GM12878 (cell line): ENCODE measurements around the gene YDJC. TPM values are rescaled to one million over a fixed set of nuclear protein-coding genes. Genes with fewer than 3 reads are reported as not detected.

Experiments used
- ATAC-seq: fragments of 200-7000 bp; cut with Tn5 transposase; 3 replicates; pipeline ENCODE4 v1.9.1; 2020; ENCODE audit warnings: mild to moderate bottlenecking, moderate library complexity
- BruUV-seq: library from RNA; stranded (reverse); fragments of 400-500 nt; replicated peaks from 2 replicates; lab custom pipeline; 2021; lab: Mats Ljungman, UMichigan
- CTCF ChIA-PET: fragments of 300-600 bp; sonication (Branson Sonifier 250); formaldehyde crosslinking; extraction: SDS; loops from one replicate; lab custom pipeline; 2021; ENCODE audit warnings: inconsistent platforms; lab: Yijun Ruan, JAX
- POLR2A ChIA-PET: fragments of 350-600 bp; formaldehyde crosslinking; extraction: SDS; loops from one replicate; lab custom pipeline; 2021; ENCODE audit warnings: inconsistent platforms; lab: Charles Lee
- RAD21 ChIA-PET: fragments of 300-600 bp; sonication (Branson Sonifier 250); formaldehyde crosslinking; loops from one replicate; lab custom pipeline; 2023; ENCODE audit warnings: antibody characterized with exemption; ENCODE audit not compliant: unreplicated experiment; lab: Charles Lee
- SMC1A ChIA-PET: fragments of 300-600 bp; sonication (Branson Sonifier 250); formaldehyde crosslinking; loops from one replicate; lab custom pipeline; 2023; ENCODE audit not compliant: unreplicated experiment, uncharacterized antibody; lab: Charles Lee
- DNase-seq: peaks from one replicate; pipeline ENCODE4 v3.0.0-alpha.2; 2011; ENCODE audit warnings: low read depth, low spot score
- FAIRE-seq: peaks from 3 replicates; lab custom pipeline; 2011; peaks lifted over from hg19 to GRCh38; lab: Jason Lieb, UNC
- H2AFZ ChIP-seq: 2 replicates; pipeline ENCODE4 v1.6.0; 2011; ENCODE audit warnings: low read depth, low read length, control low read depth; ENCODE audit not compliant: control insufficient read depth
- H3K27ac ChIP-seq: 2 replicates; pipeline ENCODE4 v1.5.1; 2011; ENCODE audit warnings: control low read depth; ENCODE audit not compliant: control insufficient read depth, insufficient read depth
- H3K27me3 ChIP-seq, 2 experiments: replicated peaks in 1 of 2; 2 replicates each; pipeline versions ENCODE4 v1.6.0 to v1.6.1; 2011; ENCODE audit warnings: low read length in 1 of 2; ENCODE audit not compliant: control insufficient read depth in 2 of 2, insufficient read depth in 2 of 2
- H3K36me3 ChIP-seq, 2 experiments: 2 replicates each; pipeline ENCODE4 v1.5.1; 2011; ENCODE audit warnings: low read length in 1 of 2; ENCODE audit not compliant: control insufficient read depth in 2 of 2, insufficient read depth in 2 of 2
- H3K4me1 ChIP-seq: 2 replicates; pipeline ENCODE4 v1.6.1; 2011; ENCODE audit warnings: mild to moderate bottlenecking, low read length, moderate library complexity, mixed read lengths; ENCODE audit not compliant: control insufficient read depth, insufficient read depth
- H3K4me2 ChIP-seq: 2 replicates; pipeline ENCODE4 v1.6.0; 2011; ENCODE audit warnings: control low read depth; ENCODE audit not compliant: control insufficient read depth, insufficient read depth
- H3K4me3 ChIP-seq: fragments of 200-600 bp; sonication (generic); 2 replicates; pipeline ENCODE4 v1.5.1; 2016
- H3K79me2 ChIP-seq: 2 replicates; pipeline ENCODE4 v1.6.0; 2011; ENCODE audit warnings: low read length; ENCODE audit not compliant: control insufficient read depth, insufficient read depth
- H3K9ac ChIP-seq: 2 replicates; pipeline ENCODE4 v1.8.0; 2011; ENCODE audit warnings: low read length, control low read depth, mixed read lengths; ENCODE audit not compliant: control insufficient read depth, insufficient read depth
- H3K9me3 ChIP-seq: replicated peaks from 3 replicates; pipeline ENCODE4 v1.5.1; 2011; ENCODE audit warnings: mild to moderate bottlenecking, low read length; ENCODE audit not compliant: control insufficient read depth, insufficient read depth
- H4K20me1 ChIP-seq: 2 replicates; pipeline ENCODE4 v1.6.0; 2011; ENCODE audit not compliant: control insufficient read depth, insufficient read depth
- ASH2L ChIP-seq: fragments of 300-600, 200-600 bp; sonication (generic); IDR thresholded peaks from 2 replicates; pipeline ENCODE4 v1.6.1; 2017; ENCODE audit warnings: low read depth, mild to moderate bottlenecking, borderline replicate concordance
- CEBPZ ChIP-seq: fragments of 150-350 bp; IDR thresholded peaks from 2 replicates; pipeline ENCODE4 v1.6.1; 2016; ENCODE audit warnings: low read depth, low read length
- CHD1 ChIP-seq: IDR thresholded peaks from 2 replicates; pipeline ENCODE4 v1.6.1; 2012; ENCODE audit warnings: low read depth, low read length, improper control_type of control experiment
- CHD2 ChIP-seq: IDR thresholded peaks from 2 replicates; pipeline ENCODE4 v1.6.1; 2011; ENCODE audit warnings: low read depth, low read length, improper control_type of control experiment, borderline replicate concordance
- CTCF ChIP-seq, 3 experiments: IDR thresholded peaks in 2 of 3; conservative IDR thresholded peaks in 1 of 3; 2 replicates each; pipeline ENCODE4 v1.5.1; 2011; ENCODE audit warnings: low read depth in 3 of 3, low read length in 3 of 3, mild to moderate bottlenecking in 3 of 3, control low read depth in 2 of 3, moderate library complexity in 2 of 3, inconsistent platforms in 1 of 3, mixed read lengths in 1 of 3; ENCODE audit not compliant: control insufficient read depth in 2 of 3, insufficient read depth in 1 of 3; ENCODE audit errors: extremely low read depth in 1 of 3
- DPF2 ChIP-seq: fragments of 450-650 bp; IDR thresholded peaks from 2 replicates; pipeline ENCODE4 v1.6.1; 2017; ENCODE audit warnings: mild to moderate bottlenecking
- EZH2 ChIP-seq: IDR thresholded peaks from 2 replicates; pipeline ENCODE4 v1.6.1; 2012; ENCODE audit warnings: low read depth, mild to moderate bottlenecking, control low read depth, inconsistent platforms, low read length, borderline replicate concordance; ENCODE audit not compliant: control insufficient read depth
- FOS ChIP-seq: IDR thresholded peaks from 3 replicates; pipeline ENCODE4 v1.6.1; 2011; ENCODE audit warnings: borderline replicate concordance; ENCODE audit not compliant: insufficient read length; ENCODE audit errors: extremely low read depth
- HDAC2 ChIP-seq: fragments of 200-600 bp; sonication (generic); IDR thresholded peaks from 2 replicates; pipeline ENCODE4 v1.6.1; 2017
- IKZF2 ChIP-seq, 2 experiments: fragments of 450-650 bp; IDR thresholded peaks; 2 replicates each; pipeline ENCODE4 v1.6.1; 2017; ENCODE audit warnings: mild to moderate bottlenecking in 2 of 2, moderate library complexity in 2 of 2
- MTA3 ChIP-seq: IDR thresholded peaks from 2 replicates; pipeline ENCODE4 v1.6.1; 2012; ENCODE audit warnings: low read length, inconsistent platforms, borderline replicate concordance
- NBN ChIP-seq: fragments of 450-650 bp; IDR thresholded peaks from 2 replicates; pipeline ENCODE4 v1.6.1; 2016
- NFXL1 ChIP-seq: fragments of 450-650 bp; IDR thresholded peaks from 2 replicates; pipeline ENCODE4 v1.6.1; 2017; ENCODE audit warnings: antibody characterized with exemption, mild to moderate bottlenecking, borderline replicate concordance
- RELA ChIP-seq: fragments of 450-650 bp; IDR thresholded peaks from 2 replicates; pipeline ENCODE4 v1.8.0; 2014; ENCODE audit warnings: borderline replicate concordance; ENCODE audit not compliant: partially characterized antibody
- SUPT20H ChIP-seq: IDR thresholded peaks from 2 replicates; pipeline ENCODE4 v1.6.1; 2011; ENCODE audit warnings: low read depth, mild to moderate bottlenecking, low read length, moderate library complexity, borderline replicate concordance; ENCODE audit not compliant: control insufficient read depth
- WGBS: methylation state at CpG from one replicate; pipeline ENCODE4 v1.1.6; 2016; ENCODE audit warnings: low lambda C conversion rate; ENCODE audit not compliant: insufficient replicate concordance, insufficient coverage; ENCODE audit errors: missing lambda C conversion rate; 5-methylcytosine and 5-hydroxymethylcytosine counted together
- in situ Hi-C: fragments of 300-500 bp; cut with MboI; formaldehyde crosslinking; loops from 9 replicates; pipeline ENCODE4 v1.14.3; 2018; ENCODE audit warnings: mixed read lengths
- intact Hi-C: fragments of 100-400 bp; cut with micrococcal nuclease; formaldehyde crosslinking; loops from one replicate; pipeline ENCODE4 v1.14.2; 2022; ENCODE audit not compliant: unreplicated experiment
- polyA plus RNA-seq, 11 experiments: library from polyadenylated mRNA; depleted of rRNA in 4 of 11; unstranded in 6 of 11; stranded (reverse) in 5 of 11; fragments of >200 nt; fragmentation: Nextera tagmentation in 4 of 11; fragmentation: Illumina TruSeq in 1 of 11; extraction: Ambion mirVana in 4 of 11; extraction: Trizol in 1 of 11; gene quantifications; 1 replicate in 1 of 11; 2 replicates in 10 of 11; pipeline versions ENCODE4 v1.2.1 to v1.2.3, GENCODE V29; 2011 to 2016; ENCODE audit warnings: inconsistent platforms in 2 of 11, missing spikeins in 2 of 11, low read depth in 1 of 11
- total RNA-seq, 4 experiments: library from RNA; depleted of rRNA in 3 of 4; stranded (reverse); fragments of >200 nt in 3 of 4; fragmentation: Illumina TruSeq in 1 of 4; extraction: Trizol in 1 of 4; gene quantifications; 2 replicates each; pipeline versions ENCODE4 v1.2.1 to v1.2.3, GENCODE V29; 2013 to 2021
- TF ChIP-seq, protein P1 (sequence below): fragments of 450-650 bp; IDR thresholded peaks from 2 replicates; pipeline ENCODE4 v1.6.1; 2017; ENCODE audit warnings: mild to moderate bottlenecking, moderate library complexity

YDJC gene
- total and polyA plus RNA-seq, 10 of the 15 experiments (the other 5 are each of a cell fraction or from before 2014, with no cell fraction given), result 1.00 to 77.6 (median 38.4) TPM

- peaks cover 15% of the 10 kb centered on the region for H4K20me1 ChIP-seq
- RAD21 ChIA-PET, result interaction anchor here (1.8 kb wide), 1 partner anchor 13 kb away, joined by 4 read pairs; no protein-coding TSS in a partner anchor
- TF ChIP-seq NBN, result no peak
- no peak for TF ChIP-seq DPF2
- TF ChIP-seq IKZF2 (IDR thresholded peaks at IDR 0.05), result no peak
- TF ChIP-seq FOS, result no peak
- TF ChIP-seq, protein P1, sequence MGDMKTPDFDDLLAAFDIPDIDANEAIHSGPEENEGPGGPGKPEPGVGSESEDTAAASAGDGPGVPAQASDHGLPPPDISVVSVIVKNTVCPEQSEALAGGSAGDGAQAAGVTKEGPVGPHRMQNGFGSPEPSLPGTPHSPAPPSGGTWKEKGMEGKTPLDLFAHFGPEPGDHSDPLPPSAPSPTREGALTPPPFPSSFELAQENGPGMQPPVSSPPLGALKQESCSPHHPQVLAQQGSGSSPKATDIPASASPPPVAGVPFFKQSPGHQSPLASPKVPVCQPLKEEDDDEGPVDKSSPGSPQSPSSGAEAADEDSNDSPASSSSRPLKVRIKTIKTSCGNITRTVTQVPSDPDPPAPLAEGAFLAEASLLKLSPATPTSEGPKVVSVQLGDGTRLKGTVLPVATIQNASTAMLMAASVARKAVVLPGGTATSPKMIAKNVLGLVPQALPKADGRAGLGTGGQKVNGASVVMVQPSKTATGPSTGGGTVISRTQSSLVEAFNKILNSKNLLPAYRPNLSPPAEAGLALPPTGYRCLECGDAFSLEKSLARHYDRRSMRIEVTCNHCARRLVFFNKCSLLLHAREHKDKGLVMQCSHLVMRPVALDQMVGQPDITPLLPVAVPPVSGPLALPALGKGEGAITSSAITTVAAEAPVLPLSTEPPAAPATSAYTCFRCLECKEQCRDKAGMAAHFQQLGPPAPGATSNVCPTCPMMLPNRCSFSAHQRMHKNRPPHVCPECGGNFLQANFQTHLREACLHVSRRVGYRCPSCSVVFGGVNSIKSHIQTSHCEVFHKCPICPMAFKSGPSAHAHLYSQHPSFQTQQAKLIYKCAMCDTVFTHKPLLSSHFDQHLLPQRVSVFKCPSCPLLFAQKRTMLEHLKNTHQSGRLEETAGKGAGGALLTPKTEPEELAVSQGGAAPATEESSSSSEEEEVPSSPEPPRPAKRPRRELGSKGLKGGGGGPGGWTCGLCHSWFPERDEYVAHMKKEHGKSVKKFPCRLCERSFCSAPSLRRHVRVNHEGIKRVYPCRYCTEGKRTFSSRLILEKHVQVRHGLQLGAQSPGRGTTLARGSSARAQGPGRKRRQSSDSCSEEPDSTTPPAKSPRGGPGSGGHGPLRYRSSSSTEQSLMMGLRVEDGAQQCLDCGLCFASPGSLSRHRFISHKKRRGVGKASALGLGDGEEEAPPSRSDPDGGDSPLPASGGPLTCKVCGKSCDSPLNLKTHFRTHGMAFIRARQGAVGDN, result no peak
- no peak for TF ChIP-seq CEBPZ
- no peak for TF ChIP-seq HDAC2
- no peak for TF ChIP-seq SUPT20H
- no peak for TF ChIP-seq RELA
- no peak for TF ChIP-seq EZH2
- TF ChIP-seq ASH2L, result no peak
- TF ChIP-seq CTCF (IDR thresholded peaks at IDR 0.05 in 2 of 3, conservative IDR thresholded peaks at IDR 0.05 in 1 of 3; ENCODE audit: control insufficient read depth in 2 of 3, extremely low read depth in 1 of 3, insufficient read depth in 1 of 3, low read depth in 3 of 3, low read length in 3 of 3), result no peak
- no peak for TF ChIP-seq CHD2
- TF ChIP-seq MTA3, result no peak
- no peak for TF ChIP-seq NFXL1
- TF ChIP-seq CHD1, result no peak
Measured at GRCh38 chr22:21592422-21592821, 37.4 kb downstream of the YDJC start.

More at GRCh38 chr22:21592422-21592821, 37.4 kb downstream of the YDJC start:
- Histone ChIP-seq H3K9ac (no peak overlapping the region), H3K79me2 (peaks cover 64% of the 10 kb centered on the region), H3K27ac (no peak overlapping the region), H3K27me3 (no peaks in the 10 kb centered on the region), H3K4me1 (peaks cover 17% of the 10 kb centered on the region), H3K4me2 (no peak overlapping the region), H3K4me3 (no peak overlapping the region), H3K9me3 (no peaks in the 10 kb centered on the region), H2AFZ (no peak overlapping the region), H3K36me3 (peaks cover 31 to 33% of the 10 kb centered on the region in 2 experiments)
- ChIA-PET CTCF (interaction anchor here (1.0 kb wide), 1 partner anchor 50 kb away, joined by 3 read pairs; the partner anchor contains the start of gene SDF2L1), POLR2A (no interaction called here), SMC1A (interaction anchor here (1.1 kb wide), 1 partner anchor 37 kb away, joined by 3 read pairs; no protein-coding TSS in a partner anchor)
- no TSS peak for BruUV-seq
- DNase-seq (no peak), FAIRE-seq (no peak), ATAC-seq (no peak)
- in situ Hi-C loops (no loop called here), intact Hi-C loops (no loop called here)
- WGBS, result 93% methylated on average over 3 of the region's 3 CpGs
